ENCODE data around the gene HPS4.

- no peak for TF ChIP-seq CTCF (IDR thresholded peaks at IDR 0.05)
- no peak for TF ChIP-seq POLR2A (IDR thresholded peaks at IDR 0.05)
Observed at GRCh38 chr22:26502688-26503561, 19.3 kb upstream of the HPS4 start.
